Panc1 (cell line): ENCODE results near the gene DNAJC18.

Experiments used
- POLR2AphosphoS5 ChIP-seq: IDR thresholded peaks from 2 replicates; pipeline ENCODE4 v1.6.1; 2012; ENCODE audit warnings: mild to moderate bottlenecking, low read depth, low read length, moderate library complexity
- TCF7L2 ChIP-seq: IDR thresholded peaks from 2 replicates; pipeline ENCODE4 v1.6.1; 2011; ENCODE audit warnings: mild to moderate bottlenecking, low read depth, low read length, inconsistent platforms
- TF ChIP-seq, protein P1 (sequence below): fragments of 450-650 bp; IDR thresholded peaks from 2 replicates; pipeline ENCODE4 v1.5.1; 2017; ENCODE audit warnings: mild to moderate bottlenecking
- TF ChIP-seq, protein P2 (sequence below), 2 experiments: IDR thresholded peaks; 2 replicates each; pipeline ENCODE4 v1.6.1; 2011 to 2012; ENCODE audit warnings: low read depth in 2 of 2, control low read depth in 1 of 2, low read length in 1 of 2, mild to moderate bottlenecking in 1 of 2, moderate library complexity in 1 of 2; ENCODE audit not compliant: insufficient read depth in 1 of 2

DNA sequence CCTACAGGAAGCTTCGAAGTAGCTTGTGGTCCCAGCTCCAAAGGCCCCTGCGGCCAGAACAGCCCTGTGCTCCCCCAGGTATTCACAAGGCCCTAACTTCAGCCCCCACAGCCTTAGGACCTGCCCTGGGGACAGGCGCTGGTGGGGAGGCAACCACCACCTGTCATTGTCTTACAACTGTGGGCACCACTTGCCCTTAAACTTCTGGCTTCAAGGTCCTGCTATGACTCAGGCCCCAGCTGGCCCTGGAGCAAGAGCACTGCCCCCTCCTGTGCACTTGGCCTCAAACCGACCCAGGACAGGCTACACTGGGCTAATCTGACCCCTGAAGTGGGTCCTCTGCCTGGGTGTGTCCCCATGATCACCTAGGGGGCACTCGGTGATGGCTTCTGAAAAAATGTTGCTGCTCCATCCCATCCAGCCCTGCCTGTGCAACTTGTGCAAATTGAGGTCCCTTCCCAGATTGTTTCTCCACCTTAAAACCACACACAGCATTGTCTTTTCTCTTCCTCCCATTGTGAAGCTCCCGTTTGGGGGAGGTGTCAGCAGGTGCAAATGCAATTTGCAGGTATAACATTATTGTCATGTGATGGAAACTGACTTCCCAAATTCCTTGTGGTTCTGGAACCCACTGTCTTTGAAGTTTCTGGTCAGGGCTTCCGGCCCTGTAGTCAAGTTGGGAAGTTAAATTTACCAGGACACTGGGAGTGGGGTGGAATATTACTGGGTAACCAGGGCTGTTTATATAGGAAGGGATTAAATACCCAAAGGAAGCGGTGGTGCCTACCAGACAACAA, 43.3 kb downstream of the DNAJC18 start:
- TF ChIP-seq, protein P1, sequence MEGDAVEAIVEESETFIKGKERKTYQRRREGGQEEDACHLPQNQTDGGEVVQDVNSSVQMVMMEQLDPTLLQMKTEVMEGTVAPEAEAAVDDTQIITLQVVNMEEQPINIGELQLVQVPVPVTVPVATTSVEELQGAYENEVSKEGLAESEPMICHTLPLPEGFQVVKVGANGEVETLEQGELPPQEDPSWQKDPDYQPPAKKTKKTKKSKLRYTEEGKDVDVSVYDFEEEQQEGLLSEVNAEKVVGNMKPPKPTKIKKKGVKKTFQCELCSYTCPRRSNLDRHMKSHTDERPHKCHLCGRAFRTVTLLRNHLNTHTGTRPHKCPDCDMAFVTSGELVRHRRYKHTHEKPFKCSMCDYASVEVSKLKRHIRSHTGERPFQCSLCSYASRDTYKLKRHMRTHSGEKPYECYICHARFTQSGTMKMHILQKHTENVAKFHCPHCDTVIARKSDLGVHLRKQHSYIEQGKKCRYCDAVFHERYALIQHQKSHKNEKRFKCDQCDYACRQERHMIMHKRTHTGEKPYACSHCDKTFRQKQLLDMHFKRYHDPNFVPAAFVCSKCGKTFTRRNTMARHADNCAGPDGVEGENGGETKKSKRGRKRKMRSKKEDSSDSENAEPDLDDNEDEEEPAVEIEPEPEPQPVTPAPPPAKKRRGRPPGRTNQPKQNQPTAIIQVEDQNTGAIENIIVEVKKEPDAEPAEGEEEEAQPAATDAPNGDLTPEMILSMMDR = no peak
- TF ChIP-seq POLR2AphosphoS5 (no peak), TCF7L2 (no peak)
- TF ChIP-seq, protein P2, sequence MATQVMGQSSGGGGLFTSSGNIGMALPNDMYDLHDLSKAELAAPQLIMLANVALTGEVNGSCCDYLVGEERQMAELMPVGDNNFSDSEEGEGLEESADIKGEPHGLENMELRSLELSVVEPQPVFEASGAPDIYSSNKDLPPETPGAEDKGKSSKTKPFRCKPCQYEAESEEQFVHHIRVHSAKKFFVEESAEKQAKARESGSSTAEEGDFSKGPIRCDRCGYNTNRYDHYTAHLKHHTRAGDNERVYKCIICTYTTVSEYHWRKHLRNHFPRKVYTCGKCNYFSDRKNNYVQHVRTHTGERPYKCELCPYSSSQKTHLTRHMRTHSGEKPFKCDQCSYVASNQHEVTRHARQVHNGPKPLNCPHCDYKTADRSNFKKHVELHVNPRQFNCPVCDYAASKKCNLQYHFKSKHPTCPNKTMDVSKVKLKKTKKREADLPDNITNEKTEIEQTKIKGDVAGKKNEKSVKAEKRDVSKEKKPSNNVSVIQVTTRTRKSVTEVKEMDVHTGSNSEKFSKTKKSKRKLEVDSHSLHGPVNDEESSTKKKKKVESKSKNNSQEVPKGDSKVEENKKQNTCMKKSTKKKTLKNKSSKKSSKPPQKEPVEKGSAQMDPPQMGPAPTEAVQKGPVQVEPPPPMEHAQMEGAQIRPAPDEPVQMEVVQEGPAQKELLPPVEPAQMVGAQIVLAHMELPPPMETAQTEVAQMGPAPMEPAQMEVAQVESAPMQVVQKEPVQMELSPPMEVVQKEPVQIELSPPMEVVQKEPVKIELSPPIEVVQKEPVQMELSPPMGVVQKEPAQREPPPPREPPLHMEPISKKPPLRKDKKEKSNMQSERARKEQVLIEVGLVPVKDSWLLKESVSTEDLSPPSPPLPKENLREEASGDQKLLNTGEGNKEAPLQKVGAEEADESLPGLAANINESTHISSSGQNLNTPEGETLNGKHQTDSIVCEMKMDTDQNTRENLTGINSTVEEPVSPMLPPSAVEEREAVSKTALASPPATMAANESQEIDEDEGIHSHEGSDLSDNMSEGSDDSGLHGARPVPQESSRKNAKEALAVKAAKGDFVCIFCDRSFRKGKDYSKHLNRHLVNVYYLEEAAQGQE (IDR thresholded peaks at IDR 0.05; ENCODE audit: insufficient read depth in 1 of 2, low read depth in 2 of 2, low read length in 1 of 2) = no peak
